Spleen (tissue), 11 donors: Measurements from ENCODE around the gene COL5A1. TPM values are rescaled to one million over a fixed set of nuclear protein-coding genes. Genes with fewer than 3 reads are reported as not detected.

Experiments used
- DNase-seq: peaks from one replicate; pipeline ENCODE4 v3.0.0-alpha.2; 2020
- H3K27ac ChIP-seq, 8 donors: fragments of 200-600 bp; sonication (generic) in 7 of 8; 1 replicate in 4 of 8; 2 replicates in 4 of 8; pipeline versions ENCODE4 v1.5.0 to v1.8.0; 2016 to 2021; ENCODE audit warnings: inconsistent platforms in 4 of 8, mild to moderate bottlenecking in 4 of 8, moderate library complexity in 1 of 8
- H3K27me3 ChIP-seq, 7 donors: fragments of 200-600 bp; sonication (generic) in 6 of 7; replicated peaks in 1 of 7; 1 replicate in 4 of 7; 2 replicates in 3 of 7; pipeline versions ENCODE4 v1.5.0 to v1.8.0; 2016 to 2021; ENCODE audit warnings: inconsistent platforms in 3 of 7, mild to moderate bottlenecking in 1 of 7
- H3K36me3 ChIP-seq, 6 donors: fragments of 200-600 bp; sonication (generic) in 5 of 6; 1 replicate in 4 of 6; 2 replicates in 2 of 6; pipeline versions ENCODE4 v1.5.0 to v1.8.0; 2016 to 2021; ENCODE audit warnings: inconsistent platforms in 2 of 6
- H3K4me1 ChIP-seq, 6 donors: fragments of 200-600 bp; sonication (generic) in 5 of 6; 1 replicate in 3 of 6; 2 replicates in 3 of 6; pipeline versions ENCODE4 v1.5.0 to v1.8.0; 2016 to 2021; ENCODE audit warnings: inconsistent platforms in 3 of 6
- H3K4me3 ChIP-seq, 8 donors: fragments of 200-600 bp; sonication (generic) in 7 of 8; 1 replicate in 4 of 8; 2 replicates in 4 of 8; pipeline versions ENCODE4 v1.5.0 to v1.8.0; 2016 to 2021; ENCODE audit warnings: inconsistent platforms in 4 of 8, mild to moderate bottlenecking in 4 of 8, moderate library complexity in 2 of 8
- H3K9me3 ChIP-seq, 8 donors: fragments of 200-600 bp; sonication (generic) in 7 of 8; 1 replicate in 4 of 8; 2 replicates in 4 of 8; pipeline versions ENCODE4 v1.5.0 to v1.8.0; 2016 to 2021; ENCODE audit warnings: inconsistent platforms in 4 of 8
- POLR2A ChIP-seq, 3 donors: fragments of 450-650 bp; IDR thresholded peaks; one replicate each; pipeline ENCODE4 v1.5.1; 2017; ENCODE audit warnings: antibody characterized with exemption in 3 of 3, mild to moderate bottlenecking in 1 of 3
- POLR2AphosphoS5 ChIP-seq, 3 donors: sonication (generic); formaldehyde crosslinking; IDR thresholded peaks; one replicate each; pipeline ENCODE4 v1.5.1; 2017; ENCODE audit warnings: antibody characterized with exemption in 3 of 3
- WGBS, 5 donors: extraction: QIAGEN DNeasy Blood & Tissue Kit in 3 of 5; methylation state at CpG; one replicate each; pipeline versions ENCODE4 v1.1.5 to v1.1.7; 2013 to 2018; 5-methylcytosine and 5-hydroxymethylcytosine counted together
- intact Hi-C: fragments of 100-400 bp; cut with DNase I; formaldehyde crosslinking; loops from one replicate; pipeline ENCODE4 v1.15.0; 2023; ENCODE audit warnings: low total_unique reads
- polyA plus RNA-seq, 3 donors: library from polyadenylated mRNA; stranded (reverse); fragments of 200-250 nt; gene quantifications; one replicate each; pipeline ENCODE4 v1.2.1, GENCODE V29; 2013
- total RNA-seq, 7 donors: library from RNA; depleted of rRNA in 3 of 7; stranded (reverse); fragments of >200 nt in 3 of 7; fragmentation: NEBNext Ultra II Directional in 4 of 7; extraction: Animal tissue kit (Norgen Biotek cat#: 25700) in 4 of 7; gene quantifications; one replicate each; pipeline versions ENCODE4 v1.1.0 to v1.2.1, GENCODE V29; 2016 to 2021
- TF ChIP-seq, protein P1 (sequence below), 11 experiments: fragments of 200-600 bp in 7 of 11; fragments of 450-650 bp in 4 of 11; sonication (generic) in 4 of 11; IDR thresholded peaks in 8 of 11; conservative IDR thresholded peaks in 3 of 11; 1 replicate in 7 of 11; 2 replicates in 4 of 11; pipeline versions ENCODE4 v1.4.0 to v1.8.0; 2016 to 2021; ENCODE audit warnings: antibody characterized with exemption in 11 of 11, inconsistent platforms in 4 of 11, mild to moderate bottlenecking in 1 of 11
- donor health status: healthy with polysubstance abuse.
- donor health status: DM: no; HTN: no; CAD: no; lungs with moderate emphysema.
- donor health status: DM: no; HTN: no; CAD: no.
- donor health status: Bipolar disorder and iron deficiency.
- donor health status: healthy.
- donor health status: DM: no; HTN: no; CAD: no.
- donor health status: DM: yes; HTN: yes; CAD: no.

COL5A1 gene
- total and polyA plus RNA-seq, 10 donors = 2.6 to 50.6 (median 23.7) TPM

DNA sequence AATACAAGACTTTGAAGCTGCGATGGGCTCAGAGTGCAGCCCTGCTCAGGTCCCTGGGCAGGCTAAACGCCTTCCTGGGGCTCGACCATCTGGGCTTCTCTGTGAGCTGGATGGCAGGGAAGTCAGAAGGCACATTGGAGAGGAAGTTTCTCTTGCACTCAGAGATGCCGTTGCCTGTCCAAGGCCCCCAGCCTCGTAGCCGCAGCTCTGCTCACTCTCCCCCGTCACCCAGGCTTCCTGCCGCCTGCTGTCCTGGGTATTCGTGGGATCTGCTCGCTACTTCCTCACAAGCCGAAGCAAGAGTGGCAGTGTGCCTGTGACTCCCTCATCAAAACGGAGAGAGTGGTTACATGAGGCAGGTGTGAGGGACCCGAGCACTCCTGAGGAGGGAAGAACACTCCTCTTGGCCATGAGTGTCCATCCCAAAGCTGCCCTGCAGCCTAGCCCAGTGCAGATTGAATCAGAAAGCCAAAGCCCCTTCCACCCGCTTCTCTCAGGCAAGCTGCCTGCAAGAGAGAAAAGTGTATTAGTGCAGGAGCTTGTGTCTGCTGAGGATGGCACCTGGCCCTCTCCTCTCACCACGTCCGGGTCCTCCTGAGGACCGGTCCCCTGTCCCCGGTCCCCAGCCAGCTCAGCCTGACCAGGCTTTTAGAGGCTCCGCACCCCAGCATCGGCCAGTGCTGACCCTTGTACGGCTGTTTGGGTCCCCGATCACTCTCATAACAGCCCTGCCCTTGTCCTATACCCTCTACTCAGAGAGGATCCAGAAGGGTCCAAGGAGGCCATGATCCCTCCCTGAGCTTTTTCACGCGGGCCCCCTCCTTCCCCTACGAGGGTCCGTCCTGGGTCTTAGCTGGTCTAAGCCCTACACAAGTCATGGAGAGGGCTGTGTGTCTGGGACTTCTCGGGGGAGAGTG lies 246.3 kb downstream of the COL5A1 start:
- Histone ChIP-seq H3K4me3 (no peak overlapping the region), H3K27ac (no peak overlapping the region), H3K4me1 (peaks cover 0 to 17% (median 8%) of the 10 kb centered on the region in 6 donors), H3K36me3 (no peaks in the 10 kb centered on the region), H3K9me3 (no peaks in the 10 kb centered on the region), H3K27me3 (peaks cover 0 to 45% (median 0%) of the 10 kb centered on the region in 7 donors)
- TF ChIP-seq POLR2A (IDR thresholded peaks at IDR 0.05) = no peak
- TF ChIP-seq POLR2AphosphoS5 (IDR thresholded peaks at IDR 0.05) = no peak
- TF ChIP-seq, protein P1, sequence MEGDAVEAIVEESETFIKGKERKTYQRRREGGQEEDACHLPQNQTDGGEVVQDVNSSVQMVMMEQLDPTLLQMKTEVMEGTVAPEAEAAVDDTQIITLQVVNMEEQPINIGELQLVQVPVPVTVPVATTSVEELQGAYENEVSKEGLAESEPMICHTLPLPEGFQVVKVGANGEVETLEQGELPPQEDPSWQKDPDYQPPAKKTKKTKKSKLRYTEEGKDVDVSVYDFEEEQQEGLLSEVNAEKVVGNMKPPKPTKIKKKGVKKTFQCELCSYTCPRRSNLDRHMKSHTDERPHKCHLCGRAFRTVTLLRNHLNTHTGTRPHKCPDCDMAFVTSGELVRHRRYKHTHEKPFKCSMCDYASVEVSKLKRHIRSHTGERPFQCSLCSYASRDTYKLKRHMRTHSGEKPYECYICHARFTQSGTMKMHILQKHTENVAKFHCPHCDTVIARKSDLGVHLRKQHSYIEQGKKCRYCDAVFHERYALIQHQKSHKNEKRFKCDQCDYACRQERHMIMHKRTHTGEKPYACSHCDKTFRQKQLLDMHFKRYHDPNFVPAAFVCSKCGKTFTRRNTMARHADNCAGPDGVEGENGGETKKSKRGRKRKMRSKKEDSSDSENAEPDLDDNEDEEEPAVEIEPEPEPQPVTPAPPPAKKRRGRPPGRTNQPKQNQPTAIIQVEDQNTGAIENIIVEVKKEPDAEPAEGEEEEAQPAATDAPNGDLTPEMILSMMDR (IDR thresholded peaks at IDR 0.05 in 8 of 11, conservative IDR thresholded peaks at IDR 0.05 in 3 of 11) = no peak
- no peak for DNase-seq
- 45 to 60% (median 52%) methylated on average over 16 to 27 of the region's 27 CpGs for whole genome bisulfite sequencing, 5 donors
- intact Hi-C loops = no loop called here

DNA sequence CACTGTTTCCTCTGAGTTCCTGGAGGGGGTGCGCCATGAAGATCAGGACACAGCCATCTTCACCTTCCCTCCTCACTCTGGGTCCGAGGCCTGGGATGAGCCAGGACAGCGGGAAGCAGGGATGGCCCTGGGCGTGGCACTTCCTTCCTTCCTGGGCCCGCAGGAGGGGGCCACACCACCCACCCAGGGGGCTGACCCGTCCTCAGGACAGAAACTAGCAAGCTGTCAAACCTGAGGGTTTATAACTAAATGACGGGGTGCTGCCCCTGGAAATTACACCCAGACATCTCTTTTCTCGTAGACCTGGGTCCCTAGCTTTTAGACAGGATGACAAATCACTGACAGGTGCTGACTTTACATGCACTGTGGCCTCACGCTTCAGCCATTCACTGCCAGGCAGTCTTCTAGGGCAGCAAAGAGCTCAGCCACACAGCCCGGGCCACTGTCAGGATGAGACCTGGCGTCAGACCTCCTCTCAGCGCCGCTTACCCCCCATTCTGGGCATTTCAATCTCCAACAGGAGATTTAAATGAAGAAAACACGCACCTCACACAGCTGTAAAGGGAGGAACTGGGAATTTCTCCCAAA lies 247.1 kb downstream of the COL5A1 start:
- intact Hi-C loops = no loop called here
- TF ChIP-seq, protein P1 (IDR thresholded peaks at IDR 0.05 in 8 of 11, conservative IDR thresholded peaks at IDR 0.05 in 3 of 11) = no peak
- TF ChIP-seq POLR2A (IDR thresholded peaks at IDR 0.05) = no peak
- TF ChIP-seq POLR2AphosphoS5 (IDR thresholded peaks at IDR 0.05) = no peak
- Histone ChIP-seq H3K36me3 (no peaks in the 10 kb centered on the region), H3K9me3 (no peaks in the 10 kb centered on the region), H3K4me3 (no peak overlapping the region), H3K27ac (no peak overlapping the region), H3K4me1 (peaks cover 0 to 17% (median 8%) of the 10 kb centered on the region in 6 donors), H3K27me3 (peaks cover 0 to 41% (median 4%) of the 10 kb centered on the region in 7 donors)
- DNase-seq = no peak
- 74 to 84% (median 80%) methylated on average over 10 to 14 of the region's 14 CpGs for WGBS, 5 donors

DNA sequence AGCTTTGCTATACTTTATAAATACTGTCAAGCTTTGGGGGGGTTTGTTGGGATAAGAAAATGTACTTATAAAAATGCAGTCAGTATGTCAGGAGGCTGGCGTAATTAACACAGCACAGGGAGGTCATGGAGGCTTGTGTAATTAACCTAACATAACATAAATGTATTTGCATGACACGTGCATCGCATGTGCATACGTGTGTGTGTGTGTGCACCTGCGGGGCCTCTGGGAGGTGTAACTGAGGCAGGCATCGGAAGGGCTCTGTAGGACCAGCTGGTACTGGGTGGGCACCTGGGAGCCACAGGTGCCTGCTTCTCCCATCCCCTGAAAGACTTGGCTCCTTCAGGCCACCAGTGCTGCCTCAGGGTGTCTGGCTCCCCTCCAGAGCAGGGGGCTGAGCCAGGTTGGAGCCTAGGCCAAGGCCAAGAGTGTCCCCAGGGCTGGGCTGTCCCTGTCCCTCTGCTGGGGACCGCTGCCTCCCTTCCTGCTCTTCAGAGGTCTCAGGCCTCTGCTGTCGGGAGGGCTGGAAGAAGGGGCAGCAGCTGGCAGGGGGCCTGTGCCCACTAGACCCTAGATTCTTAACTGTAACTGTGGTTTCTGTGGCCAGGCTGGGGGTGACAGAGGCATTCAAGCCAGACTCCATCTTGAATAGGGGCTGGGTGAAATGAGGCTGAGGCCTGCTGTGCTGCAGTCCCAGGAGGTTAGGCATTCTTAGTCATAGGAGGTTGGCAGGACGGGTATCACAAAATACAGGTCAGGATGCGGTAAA lies 248.0 kb downstream of the COL5A1 start:
- DNase-seq = no peak
- Histone ChIP-seq H3K27ac (no peak overlapping the region), H3K27me3 (peaks cover 0 to 41% (median 4%) of the 10 kb centered on the region in 7 donors), H3K4me1 (peaks cover 0 to 17% (median 8%) of the 10 kb centered on the region in 6 donors), H3K9me3 (peaks cover 0 to 2% (median 0%) of the 10 kb centered on the region in 8 donors), H3K4me3 (no peak overlapping the region), H3K36me3 (no peaks in the 10 kb centered on the region)
- 57 to 74% (median 64%) methylated on average over 8 to 10 of the region's 10 CpGs for WGBS, 5 donors
- intact Hi-C loops = no loop called here
- TF ChIP-seq, protein P1 (IDR thresholded peaks at IDR 0.05 in 8 of 11, conservative IDR thresholded peaks at IDR 0.05 in 3 of 11) = no peak
- TF ChIP-seq POLR2AphosphoS5 (IDR thresholded peaks at IDR 0.05) = no peak
- no peak for TF ChIP-seq POLR2A (IDR thresholded peaks at IDR 0.05)
